Gastroesophageal sphincter (tissue), 4 donors: Measurements from ENCODE around the gene GYG1. TPM values are rescaled to one million over a fixed set of nuclear protein-coding genes. Genes with fewer than 3 reads are reported as not detected.
A peak's percentile ranks its signal among the peaks of the same experiment; 100 is the strongest.

Experiments used
- ATAC-seq: fragments of 150-250 bp; one replicate; pipeline ENCODE4 v1.9.1; 2016; ENCODE audit warnings: mild to moderate bottlenecking, moderate library complexity
- H3K27ac ChIP-seq, 4 donors: fragments of 200-600 bp; sonication (generic) in 3 of 4; 1 replicate in 3 of 4; 2 replicates in 1 of 4; pipeline ENCODE4 v1.5.1; 2016 to 2019
- H3K27me3 ChIP-seq: fragments of 200-600 bp; sonication (generic); one replicate; pipeline ENCODE4 v1.5.1; 2019
- H3K36me3 ChIP-seq, 2 donors: fragments of 200-600 bp; sonication (generic); one replicate each; pipeline ENCODE4 v1.5.1; 2019; ENCODE audit warnings: control low read depth in 1 of 2
- H3K4me1 ChIP-seq, 3 donors: fragments of 200-600 bp; sonication (generic); 1 replicate in 2 of 3; 2 replicates in 1 of 3; pipeline ENCODE4 v1.5.1; 2016 to 2019; ENCODE audit warnings: control low read depth in 2 of 3
- H3K4me3 ChIP-seq, 2 donors: fragments of 200-600 bp; sonication (generic); one replicate each; pipeline ENCODE4 v1.5.1; 2019; ENCODE audit warnings: mild to moderate bottlenecking in 1 of 2, moderate library complexity in 1 of 2
- H3K9me3 ChIP-seq, 3 donors: fragments of 200-600 bp; sonication (generic); one replicate each; pipeline ENCODE4 v1.5.1; 2017 to 2019; ENCODE audit warnings: control low read depth in 2 of 3
- EP300 ChIP-seq: sonication (generic); formaldehyde crosslinking; IDR thresholded peaks from one replicate; pipeline ENCODE4 v1.6.1; 2017; ENCODE audit warnings: antibody characterized with exemption, mild to moderate bottlenecking
- POLR2A ChIP-seq, 2 donors: fragments of 450-650 bp; IDR thresholded peaks; one replicate each; pipeline ENCODE4 v1.6.1; 2017; ENCODE audit warnings: antibody characterized with exemption in 2 of 2, mild to moderate bottlenecking in 2 of 2, moderate library complexity in 1 of 2
- POLR2AphosphoS5 ChIP-seq: sonication (generic); formaldehyde crosslinking; IDR thresholded peaks from one replicate; pipeline ENCODE4 v1.6.1; 2017; ENCODE audit warnings: antibody characterized with exemption
- WGBS, 2 donors: methylation state at CpG; one replicate each; pipeline ENCODE4 v1.1.5; 2018; ENCODE audit warnings: low coverage in 1 of 2; 5-methylcytosine and 5-hydroxymethylcytosine counted together
- total RNA-seq, 4 donors: library from RNA; depleted of rRNA; stranded (reverse); fragments of >200 nt; gene quantifications; one replicate each; pipeline ENCODE4 v1.1.0, GENCODE V29; 2016
- TF ChIP-seq, protein P1 (sequence below), 4 experiments: fragments of 200-600 bp in 2 of 4; fragments of 450-650 bp in 2 of 4; sonication (generic) in 1 of 4; IDR thresholded peaks; one replicate each; pipeline ENCODE4 v1.5.1; 2017 to 2019; ENCODE audit warnings: antibody characterized with exemption in 4 of 4, mild to moderate bottlenecking in 2 of 4, moderate library complexity in 2 of 4

The GYG1 gene
- total RNA-seq, 4 donors from 2014 or later: 117 to 883 (median 126) TPM

DNA sequence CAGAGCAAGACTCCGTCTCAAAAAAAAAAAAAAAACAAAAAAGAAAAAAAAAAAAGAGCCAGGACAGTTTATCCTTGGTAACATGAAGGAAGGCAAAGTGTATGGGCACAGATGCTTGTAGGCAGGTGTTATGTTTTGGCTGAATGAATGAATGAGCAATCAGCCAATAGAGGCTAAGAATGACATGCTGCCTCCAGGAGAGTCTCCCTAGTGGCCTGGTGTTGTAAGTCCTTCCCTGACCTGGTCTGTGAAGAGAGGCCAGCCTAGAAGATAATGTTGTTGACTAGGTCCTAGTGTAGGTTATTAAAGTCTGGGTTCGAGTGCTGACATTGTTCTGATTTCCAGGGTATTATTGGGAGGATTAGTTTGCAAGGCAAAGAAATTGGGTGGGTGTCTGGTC, 24.9 kb downstream of the GYG1 start:
- no peaks in the 10 kb centered on the region for H3K27me3 ChIP-seq
- no peaks in the 10 kb centered on the region for H3K9me3 ChIP-seq
- peaks cover 0 to 40% of the 10 kb centered on the region in 2 donors for H3K36me3 ChIP-seq
- H3K4me3 ChIP-seq: no peak overlapping the region
- 100% methylated on average over 1 of the region's 2 CpGs; no CpG with 5 or more reads in 1 of the 2 donors for WGBS, 2 donors
- peaks cover 10 to 92% (median 11%) of the 10 kb centered on the region in 3 donors for H3K4me1 ChIP-seq
- no peak for ATAC-seq
- peak overlapping the region; percentile 7 to 55 (median 52) for H3K27ac ChIP-seq
- TF ChIP-seq, protein P1, sequence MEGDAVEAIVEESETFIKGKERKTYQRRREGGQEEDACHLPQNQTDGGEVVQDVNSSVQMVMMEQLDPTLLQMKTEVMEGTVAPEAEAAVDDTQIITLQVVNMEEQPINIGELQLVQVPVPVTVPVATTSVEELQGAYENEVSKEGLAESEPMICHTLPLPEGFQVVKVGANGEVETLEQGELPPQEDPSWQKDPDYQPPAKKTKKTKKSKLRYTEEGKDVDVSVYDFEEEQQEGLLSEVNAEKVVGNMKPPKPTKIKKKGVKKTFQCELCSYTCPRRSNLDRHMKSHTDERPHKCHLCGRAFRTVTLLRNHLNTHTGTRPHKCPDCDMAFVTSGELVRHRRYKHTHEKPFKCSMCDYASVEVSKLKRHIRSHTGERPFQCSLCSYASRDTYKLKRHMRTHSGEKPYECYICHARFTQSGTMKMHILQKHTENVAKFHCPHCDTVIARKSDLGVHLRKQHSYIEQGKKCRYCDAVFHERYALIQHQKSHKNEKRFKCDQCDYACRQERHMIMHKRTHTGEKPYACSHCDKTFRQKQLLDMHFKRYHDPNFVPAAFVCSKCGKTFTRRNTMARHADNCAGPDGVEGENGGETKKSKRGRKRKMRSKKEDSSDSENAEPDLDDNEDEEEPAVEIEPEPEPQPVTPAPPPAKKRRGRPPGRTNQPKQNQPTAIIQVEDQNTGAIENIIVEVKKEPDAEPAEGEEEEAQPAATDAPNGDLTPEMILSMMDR (IDR thresholded peaks at IDR 0.05): no peak
- TF ChIP-seq POLR2AphosphoS5: no peak
- no peak for TF ChIP-seq POLR2A (IDR thresholded peaks at IDR 0.05)
- no peak for TF ChIP-seq EP300

DNA sequence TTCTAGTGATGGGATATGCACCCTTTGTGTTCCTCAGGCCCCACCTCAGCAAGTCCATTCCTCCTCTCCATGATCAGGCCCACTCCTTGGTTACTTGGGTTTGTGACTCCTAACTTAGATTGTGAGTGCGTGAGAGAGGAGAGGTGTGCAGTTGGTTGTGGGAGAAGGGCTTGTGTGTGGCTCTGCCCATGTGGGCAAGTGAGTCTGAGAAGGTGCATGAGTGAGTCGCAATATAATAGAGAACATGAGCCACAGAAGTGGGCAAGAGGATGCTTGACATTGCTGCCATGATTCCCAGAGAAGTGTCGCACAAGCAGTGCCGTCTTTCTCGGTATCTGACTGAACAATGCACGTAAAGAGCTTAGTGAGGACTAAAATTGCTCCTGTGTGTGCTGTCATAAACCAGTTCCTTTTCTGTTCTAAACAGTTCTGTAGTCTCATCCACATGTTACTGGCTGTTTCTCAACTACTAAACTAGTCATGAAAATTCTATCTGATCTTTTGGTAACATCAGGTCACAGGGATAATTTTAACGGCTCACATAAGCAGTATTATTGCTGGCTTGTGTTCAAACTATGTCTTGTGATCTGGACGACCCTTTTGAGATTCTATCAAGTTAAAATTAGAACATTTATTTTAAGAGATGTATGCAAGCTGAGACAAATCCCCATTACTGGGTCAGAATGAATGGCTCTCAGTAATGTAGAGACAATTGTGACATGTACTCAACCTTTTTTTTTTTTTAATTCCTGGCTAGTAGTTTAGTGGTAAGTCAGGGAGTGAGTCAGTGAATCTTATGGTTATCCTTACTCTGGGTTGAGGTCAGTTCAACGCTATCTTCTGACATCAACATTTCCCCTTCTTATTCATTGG, 25.6 kb downstream of the GYG1 start:
- Histone ChIP-seq H3K36me3 (peaks cover 0 to 38% of the 10 kb centered on the region in 2 donors), H3K9me3 (no peaks in the 10 kb centered on the region), H3K27me3 (no peaks in the 10 kb centered on the region), H3K4me3 (no peak overlapping the region), H3K27ac (peak overlapping the region; percentile 7 to 55 (median 52)), H3K4me1 (peaks cover 6 to 92% (median 7%) of the 10 kb centered on the region in 3 donors)
- 40 to 54% methylated on average over 6 to 8 of the region's 9 CpGs for WGBS, 2 donors
- no peak for TF ChIP-seq POLR2A (IDR thresholded peaks at IDR 0.05)
- TF ChIP-seq POLR2AphosphoS5: peak; percentile 44
- no peak for TF ChIP-seq EP300
- TF ChIP-seq, protein P1 (IDR thresholded peaks at IDR 0.05): no peak
- ATAC-seq: no peak

DNA sequence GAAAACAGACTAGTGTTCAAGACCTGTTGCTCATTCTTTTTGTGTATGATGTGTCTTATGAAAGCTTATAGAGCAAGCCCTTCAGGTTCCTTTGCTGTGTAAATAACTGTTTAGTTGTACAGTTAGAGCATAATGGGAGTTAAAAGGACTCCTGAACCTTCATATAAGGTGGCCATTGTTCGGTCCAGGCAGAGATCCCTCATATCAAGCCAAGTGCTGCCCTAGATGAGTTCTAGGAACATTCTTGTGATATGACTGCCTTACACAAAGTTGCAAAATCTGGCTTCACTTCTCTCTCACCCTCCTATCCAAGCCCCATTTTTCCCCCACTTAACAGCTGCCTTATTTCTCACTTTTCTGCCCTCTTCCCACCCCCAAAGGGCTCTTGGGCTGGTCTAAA, 26.9 kb downstream of the GYG1 start:
- ATAC-seq: no peak
- Histone ChIP-seq H3K27ac (peak overlapping the region in 3 of 4 donors; percentile 21 to 42 (median 41)), H3K27me3 (no peaks in the 10 kb centered on the region), H3K4me1 (peaks cover 6 to 90% (median 7%) of the 10 kb centered on the region in 3 donors), H3K9me3 (no peaks in the 10 kb centered on the region), H3K4me3 (no peak overlapping the region), H3K36me3 (peaks cover 0 to 36% of the 10 kb centered on the region in 2 donors)
- no peak for TF ChIP-seq POLR2AphosphoS5
- 50 to 100% methylated on average over 1 of the region's 1 CpG for WGBS, 2 donors

DNA sequence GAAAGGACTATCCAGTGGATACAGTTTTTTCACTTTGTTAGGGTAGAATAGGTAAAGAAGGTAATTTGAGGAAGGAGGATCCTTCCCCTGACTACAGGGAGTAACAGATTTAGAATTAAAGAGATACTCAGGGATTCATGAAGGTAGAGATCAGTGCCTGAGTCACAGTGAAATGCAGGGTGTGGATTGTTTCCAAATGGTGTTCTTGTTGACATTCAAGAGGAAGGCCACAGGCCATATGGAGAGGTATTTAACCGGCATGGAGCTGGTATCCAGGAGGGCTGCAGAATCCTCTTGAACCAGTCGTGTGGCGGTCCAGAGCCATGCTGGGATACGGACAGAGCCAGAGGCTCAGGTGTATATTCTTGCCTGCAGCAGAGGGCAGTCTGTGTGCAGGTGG, 28.2 kb downstream of the GYG1 start:
- ATAC-seq: no peak
- Histone ChIP-seq H3K9me3 (no peaks in the 10 kb centered on the region), H3K4me3 (no peak overlapping the region), H3K4me1 (peaks cover 6 to 80% (median 7%) of the 10 kb centered on the region in 3 donors), H3K27ac (peak overlapping the region in 3 of 4 donors; percentile 7 to 70 (median 28)), H3K36me3 (peaks cover 0 to 34% of the 10 kb centered on the region in 2 donors), H3K27me3 (no peaks in the 10 kb centered on the region)
- TF ChIP-seq, protein P1 (IDR thresholded peaks at IDR 0.05): no peak
- TF ChIP-seq POLR2AphosphoS5: no peak
- no peak for TF ChIP-seq EP300
- no peak for TF ChIP-seq POLR2A (IDR thresholded peaks at IDR 0.05)
- WGBS, 2 donors: 57 to 62% methylated on average over 1 to 3 of the region's 4 CpGs

DNA sequence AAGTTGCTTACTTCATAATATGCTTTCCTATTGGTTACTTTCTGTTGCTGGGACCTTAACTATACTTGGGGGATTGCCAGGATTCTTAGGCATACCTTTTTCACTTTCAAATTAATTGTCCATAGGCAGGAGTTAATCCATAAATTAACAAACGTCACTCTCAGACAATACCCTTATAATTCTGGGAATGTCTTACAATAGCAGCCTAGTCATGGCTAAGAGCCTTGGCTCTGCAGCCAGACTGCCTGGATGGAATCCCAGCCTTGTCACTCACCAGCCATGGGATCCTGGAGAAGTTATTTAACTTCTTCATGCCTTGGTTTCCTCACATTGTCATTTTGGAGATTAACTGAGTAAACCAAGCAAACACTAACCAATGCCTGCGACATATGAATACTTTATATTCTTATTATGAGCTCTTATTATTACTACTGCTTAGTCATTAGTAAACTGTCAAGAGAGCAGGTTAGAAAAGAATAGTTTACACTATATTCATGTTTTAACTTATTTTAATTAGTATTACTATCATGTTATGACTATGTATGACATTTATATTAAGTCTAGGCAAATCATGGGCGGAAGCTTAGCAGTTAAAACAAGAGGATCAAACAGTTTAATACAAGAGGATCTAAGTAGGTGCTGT, 29.0 kb downstream of the GYG1 start:
- Histone ChIP-seq H3K36me3 (peaks cover 7 to 37% of the 10 kb centered on the region in 2 donors), H3K27me3 (no peaks in the 10 kb centered on the region), H3K4me3 (no peak overlapping the region), H3K4me1 (peaks cover 6 to 73% (median 7%) of the 10 kb centered on the region in 3 donors), H3K9me3 (peaks cover 0 to 5% (median 0%) of the 10 kb centered on the region in 3 donors), H3K27ac (peak overlapping the region in 3 of 4 donors; percentile 7 to 70 (median 28))
- 46 to 52% methylated on average over 3 of the region's 3 CpGs for WGBS, 2 donors
- no peak for TF ChIP-seq POLR2AphosphoS5
- TF ChIP-seq EP300: no peak
- TF ChIP-seq, protein P1 (IDR thresholded peaks at IDR 0.05): no peak
- no peak for TF ChIP-seq POLR2A (IDR thresholded peaks at IDR 0.05)
- no peak for ATAC-seq
